ENCODE results near the gene TMEM259. TPM values are rescaled to one million over a fixed set of nuclear protein-coding genes. Genes with fewer than 3 reads are reported as not detected.

Gene TMEM259
- total RNA-seq, 4 donors from 2014 or later = 47.4 to 164 (median 56.9) TPM

DNA sequence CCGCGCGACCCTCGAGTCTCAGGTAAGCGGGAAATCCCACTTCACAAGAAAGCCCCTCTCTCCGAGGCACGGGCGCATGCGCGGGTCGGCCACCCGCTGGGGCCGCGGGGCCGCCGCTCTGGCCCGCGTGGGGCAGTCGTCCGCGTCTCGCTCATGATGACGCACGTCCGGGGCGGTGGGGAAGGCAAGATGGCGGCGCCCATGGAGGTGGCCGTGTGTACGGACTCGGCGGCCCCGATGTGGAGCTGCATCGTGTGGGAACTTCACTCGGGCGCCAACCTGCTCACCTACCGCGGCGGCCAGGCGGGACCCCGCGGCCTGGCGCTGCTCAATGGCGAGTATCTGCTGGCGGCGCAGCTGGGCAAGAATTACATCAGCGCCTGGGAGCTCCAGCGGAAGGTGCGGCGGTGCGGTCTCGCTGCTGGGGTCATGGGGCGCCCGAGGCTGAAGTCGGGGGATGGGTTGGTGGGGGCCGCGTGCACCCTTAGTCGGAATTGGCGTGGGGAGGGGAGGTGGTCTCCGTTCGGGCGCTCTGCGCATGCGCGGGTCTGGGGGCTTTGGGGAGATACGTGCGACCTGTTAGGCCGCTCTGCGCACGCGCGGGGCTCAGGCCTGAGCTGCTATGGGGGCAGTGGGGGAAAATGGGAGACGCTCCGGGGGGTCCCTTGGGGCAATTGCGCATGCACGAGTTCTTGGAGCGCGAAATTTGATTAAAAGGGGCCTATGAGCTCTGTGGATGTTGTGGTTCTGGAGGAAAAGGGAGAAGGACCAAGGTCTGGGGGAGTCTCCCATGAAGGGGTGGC lies 36.6 kb downstream of the TMEM259 start, which contains the start of gene WDR18:
Gene WDR18, plus strand, starts transcription at position 181 of the 803 bp plus-strand sequence. Its CDS starts 9 bp downstream, at position 190.
- Histone ChIP-seq H3K36me3 (no peaks in the 10 kb centered on the region), H3K4me3 (peak within 1 kb of the TSS; percentile 84 to 100), H3K4me1 (peaks cover 6 to 12% of the 10 kb centered on the region in 2 donors), H3K9me3 (no peaks in the 10 kb centered on the region), H3K27ac (peak within 1 kb of the TSS; percentile 81 to 91), H3K27me3 (no peaks in the 10 kb centered on the region)
- peak; percentile 93 for DNase-seq
- intact Hi-C loops (cut with DNase I; ENCODE audit: low total_unique reads) = loop anchor here (10.0 kb wide), 1 partner anchor 120 kb away; no protein-coding TSS in a partner anchor
- TF ChIP-seq POLR2A (IDR thresholded peaks at IDR 0.05) = peak; percentile 43 to 75
- TF ChIP-seq, protein P1, sequence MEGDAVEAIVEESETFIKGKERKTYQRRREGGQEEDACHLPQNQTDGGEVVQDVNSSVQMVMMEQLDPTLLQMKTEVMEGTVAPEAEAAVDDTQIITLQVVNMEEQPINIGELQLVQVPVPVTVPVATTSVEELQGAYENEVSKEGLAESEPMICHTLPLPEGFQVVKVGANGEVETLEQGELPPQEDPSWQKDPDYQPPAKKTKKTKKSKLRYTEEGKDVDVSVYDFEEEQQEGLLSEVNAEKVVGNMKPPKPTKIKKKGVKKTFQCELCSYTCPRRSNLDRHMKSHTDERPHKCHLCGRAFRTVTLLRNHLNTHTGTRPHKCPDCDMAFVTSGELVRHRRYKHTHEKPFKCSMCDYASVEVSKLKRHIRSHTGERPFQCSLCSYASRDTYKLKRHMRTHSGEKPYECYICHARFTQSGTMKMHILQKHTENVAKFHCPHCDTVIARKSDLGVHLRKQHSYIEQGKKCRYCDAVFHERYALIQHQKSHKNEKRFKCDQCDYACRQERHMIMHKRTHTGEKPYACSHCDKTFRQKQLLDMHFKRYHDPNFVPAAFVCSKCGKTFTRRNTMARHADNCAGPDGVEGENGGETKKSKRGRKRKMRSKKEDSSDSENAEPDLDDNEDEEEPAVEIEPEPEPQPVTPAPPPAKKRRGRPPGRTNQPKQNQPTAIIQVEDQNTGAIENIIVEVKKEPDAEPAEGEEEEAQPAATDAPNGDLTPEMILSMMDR (IDR thresholded peaks at IDR 0.05) = peak in 3 of 4 experiments; percentile 7 to 66 (median 63)

DNA sequence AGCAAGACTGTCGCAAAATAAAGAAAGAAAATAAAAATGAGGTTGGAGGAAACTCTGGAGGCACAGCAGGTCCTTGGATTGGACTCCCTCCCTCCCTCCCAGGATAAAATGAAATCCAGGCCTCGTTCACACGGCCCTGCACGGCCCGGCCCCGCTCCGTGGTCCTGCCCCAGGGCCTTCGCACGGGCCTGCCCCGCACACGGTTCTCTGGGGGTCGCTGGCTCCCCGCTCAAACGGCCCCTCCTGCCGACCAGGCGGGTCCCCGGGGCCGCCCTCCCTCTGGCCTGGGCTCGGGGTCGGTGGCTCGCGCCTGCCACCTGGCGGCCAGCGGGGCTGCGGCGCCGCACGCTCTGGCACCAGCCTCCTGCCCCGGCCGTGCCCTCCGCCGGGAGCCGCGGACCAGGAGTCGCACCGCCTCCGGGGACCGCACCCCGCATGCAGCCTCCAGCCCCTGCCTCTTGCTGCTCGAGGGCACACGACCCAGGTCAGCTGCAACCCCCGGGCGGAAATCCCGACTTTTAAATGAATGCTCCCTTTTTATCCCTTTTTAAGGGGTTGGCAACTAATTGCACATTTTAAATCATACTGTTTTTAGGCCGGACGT lies 38.3 kb downstream of the TMEM259 start:
- H3K4me3 ChIP-seq = peak overlapping the region in 1 of 2 donors; percentile 28

DNA sequence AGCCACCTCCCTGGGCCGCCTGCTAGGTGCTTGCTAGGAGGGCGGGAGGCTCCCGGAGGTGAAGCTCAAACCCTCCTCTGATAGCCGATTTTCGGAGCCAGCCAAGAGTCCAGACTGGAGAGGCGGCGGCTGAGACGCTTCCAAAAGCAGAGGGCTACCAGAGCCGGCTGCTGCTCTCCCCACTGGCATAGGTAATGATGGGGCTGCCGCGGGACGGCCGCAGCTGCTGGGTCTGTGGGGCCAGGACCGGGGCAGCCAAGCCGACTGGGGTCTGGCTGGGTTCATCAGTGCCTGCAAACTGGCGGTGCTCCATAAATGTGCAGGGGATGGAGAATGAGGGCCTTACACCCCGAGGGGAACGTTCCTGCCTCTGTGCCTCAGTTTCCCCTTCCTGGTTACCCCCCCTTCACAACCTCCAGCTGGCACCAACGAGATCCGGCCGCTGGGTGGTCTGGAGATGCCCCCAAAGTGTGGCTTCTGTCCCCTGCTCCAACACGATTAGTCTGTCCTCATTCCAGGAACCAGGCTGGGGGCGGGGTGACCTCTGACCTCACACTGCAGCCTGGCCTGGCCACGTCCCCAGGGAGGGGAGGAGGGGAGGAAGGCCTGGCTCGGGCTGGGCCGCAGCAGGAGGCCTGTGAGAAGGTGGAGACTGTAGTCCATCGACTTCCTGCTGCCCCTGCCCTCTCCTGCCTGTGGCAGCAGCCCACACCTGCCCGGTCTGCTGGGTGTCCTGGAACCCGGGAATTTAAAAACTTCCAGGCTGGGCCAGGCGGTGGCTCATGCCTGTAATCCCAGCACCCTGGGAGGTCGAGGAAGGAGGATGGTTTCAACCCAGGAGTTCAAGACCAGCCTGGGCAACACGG lies 40.6 kb downstream of the TMEM259 start:
- no peaks in the 10 kb centered on the region for H3K36me3 ChIP-seq
- H3K4me1 ChIP-seq = peaks cover 6 to 12% of the 10 kb centered on the region in 2 donors
- H3K27me3 ChIP-seq = no peaks in the 10 kb centered on the region
- no peak overlapping the region for H3K4me3 ChIP-seq
- intact Hi-C loops (cut with DNase I; ENCODE audit: low total_unique reads) = loop anchor here (10.0 kb wide), 1 partner anchor 116 kb away; no protein-coding TSS in a partner anchor
- no peak for TF ChIP-seq POLR2A (IDR thresholded peaks at IDR 0.05)
- TF ChIP-seq, protein P1 (IDR thresholded peaks at IDR 0.05) = no peak
- H3K9me3 ChIP-seq = no peaks in the 10 kb centered on the region
- no peak overlapping the region for H3K27ac ChIP-seq
- no peak for DNase-seq

More for the DNA sequence above, 38.3 kb downstream of the TMEM259 start:
- Histone ChIP-seq H3K27ac (peak overlapping the region; percentile 56 to 81), H3K4me1 (peaks cover 6 to 12% of the 10 kb centered on the region in 2 donors), H3K9me3 (no peaks in the 10 kb centered on the region), H3K36me3 (no peaks in the 10 kb centered on the region), H3K27me3 (no peaks in the 10 kb centered on the region)
- peak in 1 of 2 donors; percentile 53 for TF ChIP-seq POLR2A (IDR thresholded peaks at IDR 0.05)
- TF ChIP-seq, protein P1 (IDR thresholded peaks at IDR 0.05) = peak; percentile 72 to 100 (median 99)
- intact Hi-C loops (cut with DNase I; ENCODE audit: low total_unique reads) = loop anchor here (2.0 to 10.0 kb wide), 2 partner anchors 60 to 118 kb away; no protein-coding TSS in a partner anchor
- peak; percentile 46 to 78 for DNase-seq

DNA sequence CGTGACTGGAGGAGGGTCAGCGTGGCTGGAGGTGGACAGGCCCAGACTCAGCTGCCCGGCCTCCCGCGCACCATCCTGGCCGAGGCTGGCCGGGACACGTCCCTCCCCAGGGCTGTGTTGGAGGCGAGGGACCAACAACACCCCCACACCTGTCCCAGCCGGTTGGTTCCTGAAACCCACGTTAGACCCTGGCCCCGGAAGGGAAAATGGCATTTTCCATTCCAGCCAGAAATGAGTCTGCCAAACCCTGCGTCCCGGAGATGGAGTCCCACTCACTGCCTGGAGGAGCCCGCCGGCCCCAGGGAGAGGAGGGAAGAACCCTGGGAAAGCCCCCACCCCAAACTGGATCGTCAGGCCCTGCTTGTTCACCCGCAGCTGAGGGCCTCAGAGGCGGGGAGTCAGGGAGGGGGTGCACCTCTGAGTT lies 41.6 kb downstream of the TMEM259 start:
- TF ChIP-seq, protein P1 (IDR thresholded peaks at IDR 0.05) = no peak
- no peak for TF ChIP-seq POLR2A (IDR thresholded peaks at IDR 0.05)
- no peaks in the 10 kb centered on the region for H3K36me3 ChIP-seq
- H3K27ac ChIP-seq = no peak overlapping the region
- H3K27me3 ChIP-seq = no peaks in the 10 kb centered on the region
- intact Hi-C loops (cut with DNase I; ENCODE audit: low total_unique reads) = no loop called here
- no peaks in the 10 kb centered on the region for H3K9me3 ChIP-seq
- H3K4me1 ChIP-seq = peaks cover 0 to 6% of the 10 kb centered on the region in 2 donors
- H3K4me3 ChIP-seq = no peak overlapping the region
- DNase-seq = no peak
